IPS DF 19.7 (cell line): ENCODE data around the gene LGALS16.
"Not testable (repeated sequence)": the region's sequence is repeated elsewhere in the genome, so short reads cannot be mapped to it uniquely, and the experiment has no call there.

Source experiments
- DNase-seq: peaks from one replicate; pipeline ENCODE4 v3.0.0-alpha.2; 2013; ENCODE audit warnings: low read depth, low spot score

Gene LGALS16, protein sequence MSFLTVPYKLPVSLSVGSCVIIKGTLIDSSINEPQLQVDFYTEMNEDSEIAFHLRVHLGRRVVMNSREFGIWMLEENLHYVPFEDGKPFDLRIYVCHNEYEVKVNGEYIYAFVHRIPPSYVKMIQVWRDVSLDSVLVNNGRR

DNA sequence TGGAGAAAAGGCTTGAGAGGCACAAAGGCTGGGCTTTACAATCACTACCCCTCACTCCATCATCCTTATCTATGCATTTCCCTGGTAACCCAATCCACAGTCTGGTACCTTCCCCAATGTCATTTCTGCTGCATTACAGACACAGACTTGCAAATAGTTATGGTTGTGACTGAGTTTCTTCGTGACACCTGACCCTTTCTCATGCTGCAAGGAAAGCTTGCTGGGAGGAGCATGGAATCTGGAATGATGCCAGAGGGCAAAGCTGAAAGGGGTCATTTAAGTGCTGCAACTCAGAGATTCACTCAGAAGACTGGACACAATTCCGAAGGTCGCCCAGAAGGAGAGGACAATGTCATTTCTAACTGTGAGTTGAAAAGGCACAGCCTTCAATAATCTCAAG, at the start of gene LGALS16:
TSS of gene LGALS16 (plus strand) at position 301 of the 400 bp plus-strand sequence. CDS start at position 350, 49 bp downstream.
- no peak for DNase-seq

DNA sequence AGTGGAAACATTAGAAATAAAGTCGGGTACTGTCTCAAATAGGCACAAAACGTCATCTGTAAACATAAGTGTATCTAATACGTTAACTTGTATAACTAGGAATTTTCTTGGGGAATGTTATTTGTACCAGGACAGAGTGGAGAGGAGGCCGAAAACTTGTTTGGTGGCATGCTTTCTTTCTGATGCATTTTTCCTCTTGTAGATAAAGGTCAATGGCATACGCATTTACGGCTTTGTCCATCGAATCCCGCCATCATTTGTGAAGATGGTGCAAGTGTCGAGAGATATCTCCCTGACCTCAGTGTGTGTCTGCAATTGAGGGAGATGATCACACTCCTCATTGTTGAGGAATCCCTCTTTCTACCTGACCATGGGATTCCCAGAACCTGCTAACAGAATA, 48.7 kb upstream of the LGALS16 start:
- DNase-seq: no peak

DNA sequence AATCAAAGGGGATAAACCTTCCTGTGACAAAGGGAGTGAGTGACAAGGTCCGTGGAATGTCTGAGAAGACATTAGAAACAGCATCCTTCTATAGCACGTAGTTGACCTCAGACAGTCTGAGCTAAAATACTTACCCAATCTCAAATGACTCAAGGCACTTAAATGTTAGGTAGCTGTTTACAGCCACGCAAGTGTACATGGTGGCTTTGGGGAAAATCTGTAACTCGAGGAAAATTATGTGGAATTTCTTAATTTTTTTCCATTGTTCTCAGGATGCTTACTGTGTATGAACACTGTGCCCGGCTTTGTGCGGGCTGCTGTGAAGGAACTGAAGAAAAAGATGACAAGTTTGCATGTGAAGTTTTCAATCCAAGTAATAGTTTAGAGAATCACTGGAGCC, 48.2 kb upstream of the LGALS16 start:
- no peak for DNase-seq

DNA sequence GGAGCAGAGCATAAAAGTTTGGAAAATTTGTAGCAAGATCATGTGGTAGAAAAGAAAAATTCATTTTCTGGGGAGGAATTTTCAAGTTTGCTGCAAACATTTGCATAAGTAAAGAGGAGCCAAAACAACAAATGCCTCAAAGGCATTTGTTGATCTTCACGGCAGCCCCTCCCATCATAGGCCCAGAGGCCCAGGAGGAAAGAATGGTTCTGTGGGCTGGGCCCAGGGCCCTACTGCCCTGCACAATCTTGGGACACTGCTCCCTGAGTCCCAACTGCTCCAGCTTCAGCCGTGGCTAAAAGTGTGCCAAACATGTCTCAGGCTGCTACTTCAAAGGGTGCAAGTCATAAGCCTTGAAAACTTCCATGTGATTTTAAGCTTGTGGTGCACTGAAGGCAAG, 42.1 kb upstream of the LGALS16 start:
- DNase-seq: no peak

DNA sequence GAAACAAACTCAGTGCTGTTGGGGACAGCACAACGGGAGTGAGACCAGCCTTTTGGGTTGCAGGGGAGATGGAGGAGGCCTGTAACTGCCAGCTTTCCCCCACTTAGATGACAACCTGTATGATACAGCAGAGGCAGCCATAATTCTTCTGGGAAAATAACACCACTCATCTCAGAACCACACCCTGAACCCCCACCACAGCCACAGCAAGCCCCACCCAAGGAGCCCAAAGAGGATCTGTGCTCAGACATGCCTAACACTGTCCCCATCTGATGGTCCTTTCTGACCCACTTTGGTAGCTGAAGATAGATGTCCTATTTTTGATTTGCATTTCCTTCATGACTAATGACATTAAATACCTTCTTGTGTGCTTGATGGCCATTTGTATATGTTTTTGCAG, 38.0 kb upstream of the LGALS16 start:
- no peak for DNase-seq

DNA sequence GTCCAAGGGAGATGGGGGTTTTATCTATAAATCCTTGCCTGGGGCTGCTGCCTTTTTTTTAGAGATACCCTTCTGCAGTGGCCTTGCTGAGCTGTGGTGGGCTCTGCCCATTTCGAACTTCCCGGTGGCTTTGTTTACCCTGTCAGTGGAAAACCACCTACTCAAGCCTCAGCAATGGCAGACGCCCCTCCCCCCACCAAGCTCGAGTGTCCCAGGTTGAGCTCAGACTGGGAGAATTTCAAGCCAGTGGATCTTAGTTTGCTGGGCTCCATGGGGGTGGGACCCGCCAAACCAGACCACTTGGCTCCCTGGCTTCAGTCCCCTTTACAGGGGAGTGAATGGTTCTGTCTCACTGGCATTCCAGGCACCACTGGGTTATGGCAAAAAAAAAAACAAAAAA, 31.8 kb upstream of the LGALS16 start:
- no peak for DNase-seq

DNA sequence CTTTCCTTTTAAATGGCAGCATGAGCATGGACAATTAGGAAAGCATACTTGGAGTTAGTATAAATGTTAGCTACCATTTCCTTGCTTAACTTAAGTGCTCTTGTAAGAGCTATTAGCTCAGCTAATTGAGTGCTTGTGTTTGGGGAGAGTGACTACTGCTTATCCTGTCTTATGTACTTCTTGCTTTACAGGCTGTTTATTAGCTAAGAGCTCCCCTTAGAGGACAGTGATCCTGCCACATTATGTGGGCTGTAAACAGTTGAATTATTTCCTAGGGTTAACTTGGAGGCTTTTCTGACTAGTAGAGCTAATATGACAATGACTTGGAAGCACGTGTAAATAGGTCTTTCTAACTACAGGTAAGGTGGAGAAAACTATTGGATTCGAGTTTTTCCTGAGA, 28.1 kb upstream of the LGALS16 start:
- not testable (repeated sequence) for DNase-seq

DNA sequence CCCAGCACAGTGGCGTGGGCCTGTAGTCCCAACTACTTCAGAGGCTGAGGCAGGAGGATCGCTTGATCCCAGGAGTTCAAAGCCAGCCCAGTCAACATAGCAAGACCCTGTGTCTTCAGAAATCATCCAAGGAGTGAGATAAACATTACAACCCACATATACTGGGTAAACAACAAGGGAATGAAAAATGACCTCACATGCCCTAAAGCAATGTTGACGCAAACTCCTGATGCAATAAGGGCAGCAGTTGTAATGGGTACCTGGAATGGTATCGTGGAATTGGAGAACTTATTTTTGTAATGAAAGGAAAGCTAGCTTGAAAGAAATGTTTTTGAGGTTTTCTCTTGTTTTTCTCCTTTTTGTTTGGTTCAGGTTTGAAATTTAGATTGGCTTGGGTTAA, 24.5 kb upstream of the LGALS16 start:
- DNase-seq: no peak

DNA sequence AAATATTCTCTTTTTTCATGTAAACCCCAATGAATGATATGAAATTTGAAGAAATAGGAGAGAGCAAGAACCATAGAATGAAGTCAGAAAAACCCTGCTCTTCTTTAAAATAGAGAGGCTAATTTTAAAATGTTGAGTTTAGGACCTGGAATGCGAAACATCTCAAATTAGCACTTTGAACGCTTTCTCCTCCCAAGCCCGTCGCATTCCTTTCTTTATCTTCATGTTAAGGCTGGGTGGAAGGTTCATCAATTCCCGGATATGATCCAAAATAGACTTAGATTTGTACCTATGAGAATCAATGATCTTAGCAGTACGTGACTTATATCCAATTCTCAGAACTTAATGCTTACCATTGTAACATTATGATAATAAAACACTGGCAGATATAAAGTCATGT, 24.1 kb upstream of the LGALS16 start:
- no peak for DNase-seq

DNA sequence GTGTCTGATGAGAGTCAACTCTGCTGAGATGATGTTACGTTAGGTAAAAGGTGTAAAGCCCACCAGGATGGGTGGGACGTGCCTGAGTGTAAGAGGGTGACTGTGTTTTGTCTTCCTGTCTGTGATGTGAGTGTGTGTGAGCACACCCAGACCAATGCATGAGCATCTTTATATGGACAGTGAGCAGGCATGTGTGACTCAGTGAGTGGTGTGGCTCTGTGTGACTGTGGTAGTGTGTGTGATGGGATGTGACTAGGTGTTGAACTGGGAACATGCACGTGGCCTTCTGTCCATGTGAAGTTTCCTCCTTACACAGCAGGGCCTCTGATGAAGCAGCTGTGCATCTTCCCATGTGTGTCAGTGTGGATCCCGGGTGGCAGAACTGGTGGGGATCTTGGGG, 17.8 kb upstream of the LGALS16 start:
- no peak for DNase-seq

DNA sequence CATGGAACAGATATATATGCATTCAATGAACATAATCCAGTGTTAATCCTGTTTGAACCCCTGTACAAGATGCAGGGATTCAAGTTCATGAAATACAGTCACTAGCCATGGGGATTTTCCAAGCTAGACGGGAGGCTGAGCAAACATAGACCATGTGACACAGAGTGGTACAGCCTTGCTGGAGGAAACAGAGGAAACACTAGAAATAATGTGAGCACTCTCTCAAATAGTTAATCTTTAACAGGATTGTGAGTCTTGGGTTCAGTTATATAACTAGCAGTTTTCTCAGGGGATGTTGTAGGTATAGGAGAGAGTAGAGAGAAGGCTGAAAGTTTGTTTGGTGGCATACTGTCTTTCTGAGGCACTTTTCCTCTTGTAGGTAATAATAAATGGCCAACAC, 13.9 kb upstream of the LGALS16 start:
- DNase-seq: no peak

DNA sequence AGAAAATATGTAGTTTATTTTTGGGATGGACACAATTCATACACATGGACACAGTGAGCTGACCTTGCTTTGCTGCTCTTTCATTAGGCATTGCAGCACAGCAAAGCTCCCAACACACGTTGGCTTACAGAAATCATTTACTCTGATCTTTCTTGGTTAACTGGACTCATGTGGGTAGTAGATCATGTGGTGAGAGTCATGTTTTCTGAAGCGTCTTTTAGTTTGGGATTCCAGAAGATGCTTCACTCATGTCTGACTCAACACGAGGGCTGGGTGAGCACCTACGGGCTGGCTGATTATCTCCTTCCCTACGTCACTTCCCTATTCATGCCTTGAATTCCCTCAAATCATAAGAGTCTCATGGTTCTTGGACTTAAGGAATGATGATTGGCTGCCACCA, 12.1 kb upstream of the LGALS16 start:
- DNase-seq: no peak

DNA sequence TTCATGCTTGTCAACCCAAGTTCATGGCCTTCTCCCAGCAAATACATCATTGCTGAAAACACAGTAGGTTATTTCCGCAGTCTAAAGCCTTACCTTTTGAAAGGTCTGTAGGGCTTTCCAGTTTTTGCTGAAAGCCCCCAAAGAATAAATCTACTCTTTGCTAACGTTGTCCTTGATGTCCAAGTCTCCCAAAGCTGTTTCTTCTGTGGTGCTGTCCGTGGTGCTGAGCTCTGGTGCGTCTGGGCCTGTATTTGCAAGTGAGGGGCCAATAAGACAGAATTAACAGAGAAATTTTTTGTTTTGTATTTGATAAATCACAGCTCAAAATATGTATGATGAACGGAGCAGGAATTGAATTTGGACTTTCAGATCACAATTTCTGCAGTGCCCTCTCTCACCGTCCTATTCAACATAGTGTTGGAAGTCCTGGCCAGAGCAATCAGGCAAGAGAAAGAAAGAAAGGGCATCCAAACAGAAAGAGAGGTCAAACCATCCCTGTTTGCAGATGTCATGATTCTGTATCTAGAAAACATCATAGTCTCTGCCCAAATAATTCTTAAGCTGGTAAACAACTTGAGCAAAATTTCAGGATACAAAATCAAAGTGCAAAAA, 9.8 kb upstream of the LGALS16 start:
- no peak for DNase-seq

DNA sequence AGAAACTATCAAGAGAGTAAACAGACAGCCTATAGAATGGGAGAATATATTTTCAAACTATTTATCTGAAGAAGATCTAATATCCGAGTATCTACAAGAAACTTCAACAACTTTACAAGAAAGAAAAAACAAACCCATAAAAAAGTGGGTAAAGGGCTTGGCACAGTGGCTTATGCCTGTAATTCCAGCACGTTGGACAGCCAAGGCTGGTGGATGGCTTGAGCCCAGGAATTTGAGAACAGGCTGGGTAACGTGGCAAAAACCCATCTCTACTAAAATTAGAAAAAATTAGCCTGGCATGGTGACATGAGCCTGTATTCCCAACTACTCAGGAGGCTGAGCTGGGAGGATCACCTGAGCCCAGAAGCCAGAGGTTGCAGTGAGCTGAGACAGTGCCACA, 7.8 kb upstream of the LGALS16 start:
- DNase-seq: no peak

DNA sequence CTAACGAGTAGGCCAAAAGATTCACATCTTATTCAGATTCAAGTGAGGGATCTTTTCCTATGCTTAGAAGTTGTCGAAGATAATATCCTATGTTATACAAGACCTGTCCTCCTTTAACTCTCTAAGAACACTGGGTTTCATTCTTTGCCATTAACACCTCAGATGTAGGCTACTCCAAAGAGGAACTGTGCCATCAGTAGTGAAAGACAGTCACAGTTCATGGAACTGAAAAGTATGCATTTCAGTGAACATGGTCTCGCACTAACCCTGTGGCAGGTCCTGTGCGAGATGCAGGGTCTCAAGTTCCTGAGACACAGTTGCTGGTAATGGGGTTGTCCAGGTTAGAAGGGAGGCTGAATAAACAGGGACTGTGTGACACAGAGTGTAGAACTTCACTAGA, 4.1 kb downstream of the LGALS16 start:
- DNase-seq: no peak

DNA sequence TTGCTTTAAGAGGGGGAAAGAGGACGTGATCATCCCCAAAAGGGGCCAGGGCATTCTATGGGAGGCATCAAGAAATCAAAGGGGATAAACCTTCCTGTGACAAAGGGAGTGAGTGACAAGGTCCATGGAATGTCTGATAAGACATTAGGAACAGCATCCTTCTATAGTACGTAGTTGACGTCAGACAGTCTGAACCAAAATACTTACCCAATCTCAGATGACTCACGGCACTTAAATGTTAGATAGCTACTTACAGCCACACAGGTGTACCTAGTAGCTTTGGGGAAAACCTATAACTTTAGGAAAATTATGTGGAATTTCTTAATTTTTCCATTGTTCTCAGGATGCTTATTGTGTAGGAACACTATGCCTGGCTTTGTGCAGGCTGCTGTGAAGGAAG, 4.9 kb downstream of the LGALS16 start:
- no peak for DNase-seq

DNA sequence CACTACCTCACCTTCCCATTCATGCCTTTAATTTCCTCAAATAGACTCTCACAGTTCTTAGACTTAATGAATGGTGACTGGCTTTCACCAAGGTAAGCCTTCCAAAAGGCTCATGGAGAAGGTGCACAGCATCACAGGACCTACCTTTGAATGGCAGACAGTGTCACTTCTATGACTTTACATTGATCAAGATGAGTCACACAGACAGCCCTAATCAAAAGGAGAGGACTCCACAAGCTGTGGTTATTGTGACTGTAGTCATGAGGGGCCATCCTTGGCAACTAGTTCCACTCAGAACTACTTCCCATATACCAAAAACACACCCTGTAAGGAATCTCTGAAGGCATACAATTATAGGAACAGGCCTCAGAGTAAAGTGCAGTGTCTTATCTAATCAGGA, 5.9 kb downstream of the LGALS16 start:
- DNase-seq: no peak

DNA sequence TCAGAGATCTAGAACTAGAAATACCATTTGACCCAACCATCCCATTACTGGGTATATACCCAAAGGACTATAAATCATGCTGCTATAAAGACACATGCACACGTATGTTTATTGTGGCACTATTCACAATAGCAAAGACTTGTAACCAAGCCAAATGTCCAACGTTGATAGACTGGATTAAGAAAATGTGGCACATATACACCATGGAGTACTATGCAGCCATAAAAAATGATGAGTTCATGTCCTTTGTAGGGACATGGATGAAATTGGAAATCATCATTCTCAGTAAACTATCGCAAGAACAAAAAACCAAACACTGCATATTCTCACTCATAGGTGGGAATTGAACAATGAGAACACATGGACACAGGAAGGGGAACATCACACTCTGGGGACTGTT, 14.1 kb downstream of the LGALS16 start:
- not testable (repeated sequence) for DNase-seq

DNA sequence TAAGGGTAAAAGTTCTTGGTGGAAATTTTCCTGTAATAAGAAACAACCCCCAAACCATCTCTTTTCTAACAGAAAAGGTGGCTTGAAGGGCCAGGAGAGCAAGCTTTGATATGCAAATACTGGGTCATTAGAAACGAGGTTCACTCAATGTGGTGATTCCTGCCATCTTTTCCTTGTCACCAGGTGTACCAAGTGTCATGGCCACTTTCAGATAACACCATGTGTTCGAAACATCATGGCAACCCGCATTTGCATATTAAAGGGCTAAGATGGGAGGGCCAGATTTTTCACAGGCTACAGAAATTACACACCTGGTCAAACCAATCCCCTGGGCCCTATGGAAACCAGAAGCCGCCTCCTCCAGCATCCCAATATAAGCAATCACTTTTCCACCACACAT, 15.3 kb downstream of the LGALS16 start:
- DNase-seq: no peak

DNA sequence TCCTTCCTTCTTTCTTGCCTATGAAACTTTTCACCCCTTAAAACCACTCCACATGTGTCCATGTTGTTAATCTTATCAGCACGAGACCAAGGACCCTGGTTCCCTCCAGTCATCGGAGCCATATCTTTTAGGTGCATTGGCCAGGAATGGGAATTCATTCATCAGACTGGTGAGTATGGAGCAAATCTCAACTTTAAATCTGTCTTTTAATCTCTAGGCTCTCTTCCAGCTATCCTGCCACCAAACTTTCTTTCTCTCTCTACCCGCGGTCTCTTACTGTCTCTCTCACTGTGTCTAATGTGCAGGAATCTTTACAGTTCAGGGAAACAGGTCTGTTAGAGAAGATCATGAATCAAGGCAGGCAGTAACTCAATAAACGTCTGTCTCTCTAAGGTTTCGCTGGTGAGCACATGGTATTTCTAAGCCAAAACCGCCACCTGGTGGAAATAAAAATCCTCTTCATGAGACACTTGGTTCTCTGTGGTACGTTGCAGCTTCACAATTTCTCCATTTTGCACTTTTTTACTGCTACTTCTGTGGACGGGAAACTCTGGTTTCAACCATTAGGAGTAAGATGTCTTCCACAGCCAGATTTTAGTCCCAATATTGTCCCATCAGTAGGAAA, 16.1 kb downstream of the LGALS16 start:
- DNase-seq: no peak

DNA sequence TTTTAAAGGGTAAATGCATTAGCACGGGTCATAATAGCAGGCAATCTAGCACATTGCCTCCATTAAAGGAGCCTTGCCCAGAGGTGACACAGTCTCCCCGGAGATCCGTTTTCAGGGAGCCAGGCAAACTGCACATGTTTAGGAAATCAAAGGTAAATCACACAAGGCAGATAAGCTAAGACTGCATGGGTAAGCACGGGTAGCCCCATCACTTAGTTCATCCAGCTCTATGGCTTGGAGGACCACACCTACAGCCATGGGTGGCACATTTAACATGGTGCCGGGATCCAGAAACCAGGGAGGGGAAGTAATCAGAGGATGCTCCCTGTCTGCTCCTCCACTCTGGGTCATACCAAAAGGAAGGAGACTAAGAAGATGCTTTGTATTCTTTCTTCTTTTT, 16.8 kb downstream of the LGALS16 start:
- DNase-seq: no peak

DNA sequence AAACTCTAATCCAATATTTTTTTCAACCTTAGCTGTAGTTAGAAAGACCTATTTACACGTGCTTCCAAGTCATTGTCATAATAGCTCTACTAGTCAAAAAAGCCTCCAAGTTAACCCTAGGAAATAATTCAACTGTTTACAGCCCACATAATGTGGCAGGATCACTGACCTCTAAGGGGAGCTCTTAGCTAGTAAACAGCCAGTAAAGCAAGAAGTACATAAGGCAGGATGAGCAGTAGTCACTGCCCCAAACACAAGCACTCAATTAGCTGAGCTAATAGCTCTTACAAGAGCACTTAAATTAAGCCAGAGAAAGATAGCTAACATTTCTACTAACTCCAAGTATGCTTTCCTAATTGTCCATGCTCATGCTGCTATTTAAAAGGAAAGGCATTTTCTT, 18.1 kb downstream of the LGALS16 start:
- DNase-seq: not testable (repeated sequence)

DNA sequence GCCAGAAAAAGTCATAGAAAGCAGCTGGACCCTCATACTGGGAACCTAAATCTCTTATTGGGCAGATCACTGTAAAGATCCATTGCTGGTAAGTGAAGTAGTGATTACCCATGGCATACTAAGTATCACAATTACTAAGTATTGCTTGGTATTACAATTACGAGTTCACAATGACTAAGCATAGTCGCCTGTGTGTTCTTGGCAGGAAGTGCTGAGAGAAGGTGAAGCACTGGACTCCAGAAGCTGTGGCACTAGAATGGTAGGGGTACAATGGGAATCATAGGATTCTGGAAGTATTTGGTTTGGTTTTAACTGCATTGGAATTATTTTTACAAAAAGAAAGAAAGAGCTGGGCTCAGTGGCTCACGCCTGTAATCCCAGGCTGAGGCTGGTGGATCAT, 20.3 kb downstream of the LGALS16 start:
- no peak for DNase-seq
